ENCODE data around the gene C19orf33.
A peak's percentile ranks its signal among the peaks of the same experiment; 100 is the strongest.
"Not testable (repeated sequence)": the region's sequence is repeated elsewhere in the genome, so short reads cannot be mapped to it uniquely, and the experiment has no call there.

The C19orf33 gene

GRCh38 chr19:38303517-38304351 lies at the start of gene C19orf33:
C19orf33 (plus strand) TSS chr19:38304251; CDS start chr19:38304262, 11 bp downstream.
- no peak for DNase-seq

- DNase-seq = no peak
Observed at GRCh38 chr19:38255383-38256014, 48.6 kb upstream of the C19orf33 start.

GRCh38 chr19:38261942-38262341 lies 42.1 kb upstream of the C19orf33 start:
- DNase-seq = not testable (repeated sequence)

GRCh38 chr19:38262585-38263268 lies 41.3 kb upstream of the C19orf33 start:
- DNase-seq = no peak

GRCh38 chr19:38263689-38264485 lies 40.2 kb upstream of the C19orf33 start:
- peak; percentile 63 for DNase-seq

- no peak for DNase-seq
Observed at GRCh38 chr19:38264486-38265212, 39.4 kb upstream of the C19orf33 start, which contains the start of gene SPINT2. SPINT2 (plus strand) TSS chr19:38264573; CDS start chr19:38264893, 320 bp downstream.

GRCh38 chr19:38265213-38265861 lies 38.7 kb upstream of the C19orf33 start:
- no peak for DNase-seq

GRCh38 chr19:38265921-38266429 lies 38.1 kb upstream of the C19orf33 start:
- DNase-seq = no peak

- DNase-seq = no peak
Observed at GRCh38 chr19:38266981-38267597, 37.0 kb upstream of the C19orf33 start.

- DNase-seq = no peak
Observed at GRCh38 chr19:38267761-38268483, 36.1 kb upstream of the C19orf33 start.

GRCh38 chr19:38268539-38268938 lies 35.5 kb upstream of the C19orf33 start:
- DNase-seq = no peak

- DNase-seq = no peak
Observed at GRCh38 chr19:38270587-38271167, 33.4 kb upstream of the C19orf33 start.

- DNase-seq = no peak
Observed at GRCh38 chr19:38273499-38273898, 30.6 kb upstream of the C19orf33 start.

- DNase-seq = no peak
Observed at GRCh38 chr19:38274739-38275138, 29.3 kb upstream of the C19orf33 start.

GRCh38 chr19:38276942-38277517 lies 27.0 kb upstream of the C19orf33 start:
- DNase-seq = no peak

GRCh38 chr19:38277549-38277948 lies 26.5 kb upstream of the C19orf33 start:
- DNase-seq = no peak

GRCh38 chr19:38277969-38278680 lies 25.9 kb upstream of the C19orf33 start:
- DNase-seq = no peak

- DNase-seq = no peak
Observed at GRCh38 chr19:38278751-38279150, 25.3 kb upstream of the C19orf33 start.

Data from activated effector memory CD4-positive, alpha-beta T cell treated with Interleukin-2 at 50 U/mL for 16 hours (primary cell).